WTC11 (cell line): ENCODE measurements around the gene HEXD. TPM values are rescaled to one million over a fixed set of nuclear protein-coding genes. Genes with fewer than 3 reads are reported as not detected.

Experiments
- ATAC-seq: fragments of 200-7000 bp; cut with Tn5 transposase; 2 replicates; pipeline ENCODE4 v1.10.0; 2021; ENCODE audit warnings: mild to moderate bottlenecking, moderate library complexity
- CTCF ChIA-PET: fragments of 300-600 bp; sonication (Branson Sonifier 250); formaldehyde crosslinking; loops from one replicate; lab custom pipeline; 2021; ENCODE audit warnings: antibody characterized with exemption; lab: Charles Lee
- POLR2A ChIA-PET: fragments of 350-600 bp; sonication (Branson Sonifier 250); formaldehyde crosslinking; loops from one replicate; lab custom pipeline; 2021; ENCODE audit warnings: antibody characterized with exemption; lab: Charles Lee
- DNase-seq: peaks from one replicate; pipeline ENCODE4 v3.0.0; 2021; ENCODE audit warnings: low spot score
- H3K27ac Mint-ChIP-seq: 2 replicates; pipeline ENCODE4 v1.8.0; 2021; ENCODE audit warnings: mixed read lengths
- H3K27me3 Mint-ChIP-seq: 2 replicates; pipeline ENCODE4 v1.8.0; 2021; ENCODE audit warnings: low read depth, mild to moderate bottlenecking, moderate library complexity, mixed read lengths
- H3K36me3 Mint-ChIP-seq: 2 replicates; pipeline ENCODE4 v1.8.0; 2021; ENCODE audit warnings: mixed read lengths
- H3K4me1 Mint-ChIP-seq: 2 replicates; pipeline ENCODE4 v1.8.0; 2022; ENCODE audit warnings: mixed read lengths
- H3K4me3 Mint-ChIP-seq: 2 replicates; pipeline ENCODE4 v1.8.0; 2021; ENCODE audit warnings: mild to moderate bottlenecking, moderate library complexity, mixed read lengths
- H3K9me3 Mint-ChIP-seq: 2 replicates; pipeline ENCODE4 v1.8.0; 2021; ENCODE audit warnings: mixed read lengths
- AR ChIP-seq: fragments of 250-450 bp; sonication (Bioruptor Pico); IDR thresholded peaks from 2 replicates; pipeline ENCODE4 v1.9.0; 2021; ENCODE audit warnings: mild to moderate bottlenecking
- CREM ChIP-seq: sonication (generic); formaldehyde crosslinking; IDR thresholded peaks from 2 replicates; pipeline ENCODE4 v1.8.1; 2022; ENCODE audit warnings: mild to moderate bottlenecking, missing genetic modification reagents, moderate library complexity
- E2F1 ChIP-seq: sonication (generic); formaldehyde crosslinking; IDR thresholded peaks from 2 replicates; pipeline ENCODE4 v1.8.0; 2022; ENCODE audit warnings: mild to moderate bottlenecking, missing genetic modification reagents
- ELF4 ChIP-seq: sonication (generic); formaldehyde crosslinking; IDR thresholded peaks from 2 replicates; pipeline ENCODE4 v1.8.1; 2022; ENCODE audit warnings: low read depth, mild to moderate bottlenecking, moderate library complexity, missing genetic modification reagents
- ETV6 ChIP-seq: sonication (generic); formaldehyde crosslinking; IDR thresholded peaks from 2 replicates; pipeline ENCODE4 v1.8.1; 2022; ENCODE audit warnings: mild to moderate bottlenecking, missing genetic modification reagents
- GRHL2 ChIP-seq: fragments of 250-450 bp; sonication (Bioruptor Pico); IDR thresholded peaks from 2 replicates; pipeline ENCODE4 v1.8.0; 2022; ENCODE audit warnings: mild to moderate bottlenecking, moderate library complexity; ENCODE audit not compliant: insufficient replicate concordance, severe bottlenecking
- JUN ChIP-seq: sonication (generic); formaldehyde crosslinking; IDR thresholded peaks from 2 replicates; pipeline ENCODE4 v1.8.0; 2023; ENCODE audit warnings: mild to moderate bottlenecking, missing genetic modification reagents
- PRDM15 ChIP-seq: sonication (generic); formaldehyde crosslinking; IDR thresholded peaks from 2 replicates; pipeline ENCODE4 v1.8.0; 2022; ENCODE audit warnings: missing genetic modification reagents
- PRRX2 ChIP-seq: fragments of 250-450 bp; sonication (Bioruptor Pico); IDR thresholded peaks from 2 replicates; pipeline ENCODE4 v1.8.0; 2021; ENCODE audit warnings: mild to moderate bottlenecking
- SP1 ChIP-seq: sonication (generic); formaldehyde crosslinking; conservative IDR thresholded peaks from 2 replicates; pipeline ENCODE4 v1.8.1; 2022; ENCODE audit warnings: missing genetic modification reagents
- TEAD1 ChIP-seq: sonication (generic); formaldehyde crosslinking; IDR thresholded peaks from 2 replicates; pipeline ENCODE4 v1.8.0; 2022; ENCODE audit warnings: mild to moderate bottlenecking, missing genetic modification reagents
- TP53 ChIP-seq: sonication (generic); formaldehyde crosslinking; IDR thresholded peaks from 2 replicates; pipeline ENCODE4 v1.8.1; 2023; ENCODE audit warnings: mild to moderate bottlenecking, missing genetic modification reagents
- ZBTB43 ChIP-seq: sonication (generic); formaldehyde crosslinking; IDR thresholded peaks from 2 replicates; pipeline ENCODE4 v1.8.1; 2023; ENCODE audit warnings: mild to moderate bottlenecking, missing genetic modification reagents
- ZNF219 ChIP-seq: sonication (generic); formaldehyde crosslinking; IDR thresholded peaks from 2 replicates; pipeline ENCODE4 v1.8.0; 2023; ENCODE audit warnings: missing genetic modification reagents, mild to moderate bottlenecking, borderline replicate concordance
- ZNF281 ChIP-seq: sonication (generic); formaldehyde crosslinking; IDR thresholded peaks from 2 replicates; pipeline ENCODE4 v1.8.0; 2023; ENCODE audit warnings: mild to moderate bottlenecking, missing genetic modification reagents
- ZNF416 ChIP-seq: fragments of 250-450 bp; sonication (Bioruptor Pico); IDR thresholded peaks from 2 replicates; pipeline ENCODE4 v1.9.0; 2021; ENCODE audit warnings: mild to moderate bottlenecking, inconsistent platforms
- ZNF532 ChIP-seq: fragments of 250-450 bp; sonication (Bioruptor Pico); IDR thresholded peaks from 2 replicates; pipeline ENCODE4 v1.9.0; 2021; ENCODE audit warnings: mild to moderate bottlenecking, borderline replicate concordance
- total RNA-seq: library from RNA; stranded (reverse); gene quantifications from 3 replicates; pipeline ENCODE4 v1.2.3, GENCODE V29; 2021

The HEXD gene
- total RNA-seq, 1 experiment from 2014 or later = 36.0 TPM

GRCh38 chr17:82449883-82450356 is 31.8 kb downstream of the HEXD start:
- Mint-ChIP-seq H3K36me3 (peaks cover 17% of the 10 kb centered on the region), H3K9me3 (peaks cover 30% of the 10 kb centered on the region), H3K27me3 (peaks cover 20% of the 10 kb centered on the region), H3K4me3 (peak overlapping the region; percentile 72), H3K4me1 (peaks cover 14% of the 10 kb centered on the region), H3K27ac (peak overlapping the region; percentile 84)
- ChIA-PET CTCF (interaction anchor here (1.1 kb wide), 1 partner anchor 214 kb away, joined by 4 read pairs; no protein-coding TSS in a partner anchor), POLR2A (no interaction called here)
- ATAC-seq (no peak), DNase-seq (no peak)
- 0 out of 2 replicates have a peak, but pooled peaks have one; percentile 21 for TF ChIP-seq AR
- TF ChIP-seq ZNF532 = no peak

GRCh38 chr17:82450357-82451106 is 32.4 kb downstream of the HEXD start, which contains the start of gene CYBC1:
CYBC1 (minus strand) TSS chr17:82450752; CDS start chr17:82449254, 1,498 bp downstream.
- Mint-ChIP-seq H3K27ac (peak within 1 kb of the TSS; percentile 84), H3K36me3 (peaks cover 19% of the 10 kb centered on the region), H3K4me3 (peak within 1 kb of the TSS; percentile 76), H3K9me3 (peaks cover 33% of the 10 kb centered on the region), H3K27me3 (peaks cover 20% of the 10 kb centered on the region), H3K4me1 (peaks cover 14% of the 10 kb centered on the region)
- peak; percentile 90 for DNase-seq
- ChIA-PET POLR2A (no interaction called here), CTCF (no interaction called here)
- peak; percentile 86 for ATAC-seq
- peak; percentile 80 for TF ChIP-seq CREM (CRISPR knock-in tag)
- TF ChIP-seq TP53 (CRISPR knock-in tag) = no peak
- TF ChIP-seq PRRX2 = no peak
- peak; percentile 95 for TF ChIP-seq SP1 (CRISPR knock-in tag)
- no peak for TF ChIP-seq PRDM15 (CRISPR knock-in tag)
- TF ChIP-seq ZNF219 (CRISPR knock-in tag) = 0 out of 2 replicates have a peak, but pooled peaks have one; percentile 21
- TF ChIP-seq ETV6 (CRISPR knock-in tag) = peak; percentile 100
- peak; percentile 56; the same call in 1 of the 2 replicates for TF ChIP-seq ZBTB43
- TF ChIP-seq JUN (CRISPR knock-in tag) = peak; percentile 81
- TF ChIP-seq ELF4 (CRISPR knock-in tag) = 0 out of 2 replicates have a peak, but pooled peaks have one; percentile 67
- TF ChIP-seq ZNF416 = no peak
- no peak for TF ChIP-seq E2F1 (CRISPR knock-in tag)
- no peak for TF ChIP-seq GRHL2 (CRISPR knock-in tag)
- TF ChIP-seq TEAD1 (CRISPR knock-in tag) = peak; percentile 54; the same call in 1 of the 2 replicates
- no peak for TF ChIP-seq ZNF281 (CRISPR knock-in tag)
